BJ (cell line): ENCODE results near the gene ZMAT5. TPM values are rescaled to one million over a fixed set of nuclear protein-coding genes. Genes with fewer than 3 reads are reported as not detected.

Experiments used
- CTCF ChIA-PET: fragments of 350-600 bp; formaldehyde crosslinking; extraction: SDS; loops from one replicate; lab custom pipeline; 2021; ENCODE audit warnings: antibody characterized with exemption, inconsistent platforms; lab: Yijun Ruan, JAX
- POLR2A ChIA-PET: fragments of 300-600 bp; sonication (Branson Sonifier 250); formaldehyde crosslinking; extraction: SDS; loops from one replicate; lab custom pipeline; 2021; ENCODE audit warnings: antibody characterized with exemption; lab: Charles Lee
- DNase-seq: peaks from one replicate; pipeline ENCODE4 v3.0.0-alpha.2; 2011; ENCODE audit warnings: low read depth
- H3K27me3 ChIP-seq: 2 replicates; pipeline ENCODE4 v1.6.0; 2011; ENCODE audit warnings: low read length; ENCODE audit not compliant: control insufficient read depth, insufficient read depth
- H3K36me3 ChIP-seq: 2 replicates; pipeline ENCODE4 v1.5.1; 2011; ENCODE audit warnings: low read length; ENCODE audit not compliant: control insufficient read depth, insufficient read depth
- H3K4me3 ChIP-seq: 2 replicates; pipeline ENCODE4 v1.5.1; 2011; ENCODE audit warnings: low read depth, mild to moderate bottlenecking, control low read depth, low read length
- polyA plus RNA-seq: library from polyadenylated mRNA; depleted of rRNA; stranded (reverse); fragments of >200 nt; gene quantifications from 2 replicates; pipeline ENCODE4 v1.2.3, GENCODE V29; 2011
- TF ChIP-seq, protein P1 (sequence below): IDR thresholded peaks from 2 replicates; pipeline ENCODE4 v1.5.1; 2011; ENCODE audit warnings: low read depth, mild to moderate bottlenecking, control low read depth, inconsistent platforms, low read length, moderate library complexity; ENCODE audit not compliant: insufficient read depth

The ZMAT5 gene
- polyA plus RNA-seq, 1 experiment, result 29.0 TPM

- no peak overlapping the region for H3K4me3 ChIP-seq
- no peaks in the 10 kb centered on the region for H3K27me3 ChIP-seq
- TF ChIP-seq, protein P1, sequence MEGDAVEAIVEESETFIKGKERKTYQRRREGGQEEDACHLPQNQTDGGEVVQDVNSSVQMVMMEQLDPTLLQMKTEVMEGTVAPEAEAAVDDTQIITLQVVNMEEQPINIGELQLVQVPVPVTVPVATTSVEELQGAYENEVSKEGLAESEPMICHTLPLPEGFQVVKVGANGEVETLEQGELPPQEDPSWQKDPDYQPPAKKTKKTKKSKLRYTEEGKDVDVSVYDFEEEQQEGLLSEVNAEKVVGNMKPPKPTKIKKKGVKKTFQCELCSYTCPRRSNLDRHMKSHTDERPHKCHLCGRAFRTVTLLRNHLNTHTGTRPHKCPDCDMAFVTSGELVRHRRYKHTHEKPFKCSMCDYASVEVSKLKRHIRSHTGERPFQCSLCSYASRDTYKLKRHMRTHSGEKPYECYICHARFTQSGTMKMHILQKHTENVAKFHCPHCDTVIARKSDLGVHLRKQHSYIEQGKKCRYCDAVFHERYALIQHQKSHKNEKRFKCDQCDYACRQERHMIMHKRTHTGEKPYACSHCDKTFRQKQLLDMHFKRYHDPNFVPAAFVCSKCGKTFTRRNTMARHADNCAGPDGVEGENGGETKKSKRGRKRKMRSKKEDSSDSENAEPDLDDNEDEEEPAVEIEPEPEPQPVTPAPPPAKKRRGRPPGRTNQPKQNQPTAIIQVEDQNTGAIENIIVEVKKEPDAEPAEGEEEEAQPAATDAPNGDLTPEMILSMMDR, result no peak
- no peak for DNase-seq
- ChIA-PET POLR2A (no interaction called here), CTCF (interaction anchor here (0.6 kb wide), 1 partner anchor 112 kb away, joined by 3 read pairs; no protein-coding TSS in a partner anchor)
- peaks cover 6% of the 10 kb centered on the region; the same call in 1 of the 2 replicates for H3K36me3 ChIP-seq
These were observed 18.4 kb downstream of the ZMAT5 start for GRCh38 chr22:29748248-29748893.

GRCh38 chr22:29747832-29748231 lies 19.0 kb downstream of the ZMAT5 start:
- ChIA-PET CTCF (no interaction called here), POLR2A (no interaction called here)
- TF ChIP-seq, protein P1, result no peak
- DNase-seq, result no peak
- no peaks in the 10 kb centered on the region for H3K27me3 ChIP-seq
- peaks cover 6% of the 10 kb centered on the region; the same call in 1 of the 2 replicates for H3K36me3 ChIP-seq
- H3K4me3 ChIP-seq, result no peak overlapping the region

GRCh38 chr22:29744902-29745301 lies 21.9 kb downstream of the ZMAT5 start:
- TF ChIP-seq, protein P1, result no peak
- DNase-seq, result no peak
- ChIA-PET CTCF (no interaction called here), POLR2A (no interaction called here)
- H3K27me3 ChIP-seq, result no peaks in the 10 kb centered on the region
- peaks cover 8% of the 10 kb centered on the region for H3K36me3 ChIP-seq
- no peak overlapping the region for H3K4me3 ChIP-seq

DNA sequence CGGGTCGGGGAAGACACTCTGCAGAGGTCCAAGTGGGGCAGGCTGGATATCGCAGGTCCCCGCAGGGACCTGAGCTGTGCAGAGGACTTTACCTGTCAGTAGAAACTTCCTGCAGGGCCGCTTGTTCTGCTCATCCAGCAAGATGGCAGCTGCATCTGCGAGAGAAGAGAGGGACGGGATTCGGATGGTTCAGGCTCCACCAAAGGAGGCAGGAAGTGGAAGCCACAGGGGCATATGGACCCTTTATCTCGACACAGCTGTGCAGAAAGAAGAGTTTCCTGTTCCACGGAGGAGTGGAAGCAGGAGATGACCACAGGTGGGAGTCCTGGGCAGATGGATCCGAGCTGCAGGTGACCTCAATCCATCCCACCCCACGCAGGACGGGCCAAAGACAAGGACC lies 24.5 kb downstream of the ZMAT5 start:
- Histone ChIP-seq H3K36me3 (peaks cover 3% of the 10 kb centered on the region), H3K27me3 (no peaks in the 10 kb centered on the region), H3K4me3 (no peak overlapping the region)
- POLR2A ChIA-PET, result no interaction called here
- TF ChIP-seq, protein P1, result no peak
- no peak for DNase-seq
- CTCF ChIA-PET, result interaction anchor here (1.0 to 2.1 kb wide), 3 partner anchors 9 to 263 kb away, joined by 3 to 7 read pairs (median 5); no protein-coding TSS in a partner anchor

- CTCF ChIA-PET, result interaction anchor here (0.7 to 2.1 kb wide), 3 partner anchors 10 to 30 kb away, joined by 3 to 7 read pairs (median 3); no protein-coding TSS in a partner anchor
- POLR2A ChIA-PET, result no interaction called here
- DNase-seq, result no peak
- Histone ChIP-seq H3K27me3 (no peaks in the 10 kb centered on the region), H3K36me3 (peaks cover 3% of the 10 kb centered on the region), H3K4me3 (no peak overlapping the region)
- TF ChIP-seq, protein P1, result no peak
These were observed 24.9 kb downstream of the ZMAT5 start for GRCh38 chr22:29741926-29742325.
